Mesothelial cell of epicardium (in vitro differentiated cells): ENCODE results near the gene TM4SF5. TPM values are rescaled to one million over a fixed set of nuclear protein-coding genes. Genes with fewer than 3 reads are reported as not detected.

Experiments used
- DNase-seq, 2 experiments: peaks; one replicate each; pipeline ENCODE4 v3.0.0; 2021; ENCODE audit warnings: low spot score in 2 of 2; ENCODE audit not compliant: unreplicated experiment in 2 of 2
- H3K27ac Mint-ChIP-seq: 2 replicates; pipeline ENCODE4 v1.8.0; 2021; ENCODE audit warnings: mixed read lengths
- H3K27me3 Mint-ChIP-seq: 2 replicates; pipeline ENCODE4 v1.8.0; 2021; ENCODE audit warnings: low read depth, mixed read lengths
- H3K36me3 Mint-ChIP-seq: 2 replicates; pipeline ENCODE4 v1.8.0; 2021; ENCODE audit warnings: mixed read lengths
- H3K4me1 Mint-ChIP-seq: 2 replicates; pipeline ENCODE4 v1.8.0; 2021; ENCODE audit warnings: mixed read lengths
- H3K4me3 Mint-ChIP-seq: 2 replicates; pipeline ENCODE4 v1.8.0; 2021; ENCODE audit warnings: mild to moderate bottlenecking, moderate library complexity, mixed read lengths
- H3K9me3 Mint-ChIP-seq: 2 replicates; pipeline ENCODE4 v1.8.0; 2021; ENCODE audit warnings: mixed read lengths
- CTCF ChIP-seq: fragments of 200-600 bp; sonication (generic); IDR thresholded peaks from one replicate; pipeline ENCODE4 v1.5.0; 2021; ENCODE audit warnings: antibody characterized with exemption; ENCODE audit not compliant: unreplicated experiment
- total RNA-seq: library from RNA; stranded (reverse); gene quantifications from 3 replicates; pipeline ENCODE4 v1.2.1, GENCODE V29; 2021

TM4SF5 gene
- total RNA-seq, 1 donor from 2014 or later = not detected

GRCh38 chr17:4733073-4733531 lies 38.6 kb upstream of the TM4SF5 start:
- TF ChIP-seq CTCF = no peak
- Mint-ChIP-seq H3K9me3 (no peaks in the 10 kb centered on the region), H3K36me3 (no peaks in the 10 kb centered on the region), H3K4me3 (no peak overlapping the region), H3K4me1 (peaks cover 8% of the 10 kb centered on the region), H3K27me3 (peaks cover 27% of the 10 kb centered on the region), H3K27ac (no peak overlapping the region)
- no peak for DNase-seq

GRCh38 chr17:4734857-4735475 lies 36.7 kb upstream of the TM4SF5 start:
- H3K27ac Mint-ChIP-seq = no peak overlapping the region
- H3K9me3 Mint-ChIP-seq = no peaks in the 10 kb centered on the region
- H3K27me3 Mint-ChIP-seq = peaks cover 42% of the 10 kb centered on the region
- TF ChIP-seq CTCF = no peak
- peaks cover 18% of the 10 kb centered on the region for H3K4me1 Mint-ChIP-seq
- H3K36me3 Mint-ChIP-seq = no peaks in the 10 kb centered on the region
- no peak overlapping the region for H3K4me3 Mint-ChIP-seq
- no peak for DNase-seq

- Mint-ChIP-seq H3K36me3 (no peaks in the 10 kb centered on the region), H3K27me3 (peaks cover 53% of the 10 kb centered on the region), H3K4me1 (peaks cover 19% of the 10 kb centered on the region), H3K4me3 (no peak overlapping the region), H3K27ac (no peak overlapping the region), H3K9me3 (no peaks in the 10 kb centered on the region)
- DNase-seq = no peak
- TF ChIP-seq CTCF = no peak
Observed at GRCh38 chr17:4735876-4736651, 35.6 kb upstream of the TM4SF5 start.

- Mint-ChIP-seq H3K27me3 (peaks cover 77% of the 10 kb centered on the region), H3K27ac (peak overlapping the region; percentile 92), H3K9me3 (no peaks in the 10 kb centered on the region), H3K4me3 (peak overlapping the region; percentile 72), H3K4me1 (peaks cover 16% of the 10 kb centered on the region), H3K36me3 (no peaks in the 10 kb centered on the region)
- no peak for DNase-seq
- no peak for TF ChIP-seq CTCF
Observed at GRCh38 chr17:4738136-4739121, 33.3 kb upstream of the TM4SF5 start.

GRCh38 chr17:4739122-4740024 lies 32.3 kb upstream of the TM4SF5 start, which contains the start of the genes CXCL16 and ZMYND15:
Gene CXCL16 (minus strand): TSS chr17:4739928. CDS start chr17:4739339, 589 bp downstream.
Gene ZMYND15 (plus strand): TSS chr17:4739833. CDS start chr17:4740549, 716 bp downstream.
- Mint-ChIP-seq H3K27me3 (peaks cover 85% of the 10 kb centered on the region), H3K36me3 (no peaks in the 10 kb centered on the region), H3K4me1 (peaks cover 16% of the 10 kb centered on the region), H3K9me3 (no peaks in the 10 kb centered on the region), H3K4me3 (peak within 1 kb of the TSS; percentile 72), H3K27ac (peak within 1 kb of the TSS; percentile 92)
- peak; percentile 46 to 68 for DNase-seq
- TF ChIP-seq CTCF = no peak
